AG09319 (cell line): ENCODE measurements around the gene FAM25G.
A peak's percentile ranks its signal among the peaks of the same experiment; 100 is the strongest.
"Not testable (repeated sequence)": the region's sequence is repeated elsewhere in the genome, so short reads cannot be mapped to it uniquely, and the experiment has no call there.

Experiments
- DNase-seq: peaks from one replicate; pipeline ENCODE4 v3.0.0-alpha.2; 2010; ENCODE audit warnings: low read depth; ENCODE audit errors: extremely low read depth
- CTCF ChIP-seq: IDR thresholded peaks from 2 replicates; pipeline ENCODE4 v1.5.1; 2011; ENCODE audit warnings: low read depth, mild to moderate bottlenecking, inconsistent platforms, low read length, moderate library complexity

FAM25G gene

GRCh38 chr10:47465216-47465917 is 26.1 kb downstream of the FAM25G start:
- DNase-seq: not testable (repeated sequence)

- DNase-seq: not testable (repeated sequence)
These were observed 28.7 kb downstream of the FAM25G start for GRCh38 chr10:47462577-47463358.

- DNase-seq: peak; percentile 8
- peak; percentile 19 for TF ChIP-seq CTCF
These were observed 30.2 kb downstream of the FAM25G start for GRCh38 chr10:47461261-47461687.

GRCh38 chr10:47458466-47459154 is 32.9 kb downstream of the FAM25G start:
- DNase-seq: peak; percentile 16
- no peak for TF ChIP-seq CTCF

- no peak for DNase-seq
These were observed 33.7 kb downstream of the FAM25G start for GRCh38 chr10:47457826-47458225.

GRCh38 chr10:47457528-47457820 is 34.0 kb downstream of the FAM25G start:
- no peak for TF ChIP-seq CTCF
- DNase-seq: no peak

More at GRCh38 chr10:47457826-47458225, 33.7 kb downstream of the FAM25G start:
- no peak for TF ChIP-seq CTCF

GRCh38 chr10:47456794-47457527 is 34.5 kb downstream of the FAM25G start:
- TF ChIP-seq CTCF: no peak
- DNase-seq: no peak
